ENCODE measurements around the gene AMIGO3.

- TF ChIP-seq EZH2 (IDR thresholded peaks at IDR 0.05; ENCODE audit: insufficient read depth, poor library complexity, severe bottlenecking) (no peak), EZH2phosphoT487 (IDR thresholded peaks at IDR 0.05; ENCODE audit: insufficient read depth, low read depth) (no peak)
These were observed 6.0 kb downstream of the AMIGO3 start for GRCh38 chr3:49713336-49714105.

Data from GM23248 (cell line).